GM19023 (cell line): ENCODE results near the gene FYB2.

ENCODE experiments used
- ATAC-seq: cut with Tn5 transposase; IDR thresholded peaks from one replicate; pipeline ENCODE4 v1.9.1; 2021; ENCODE audit warnings: mild to moderate bottlenecking, moderate library complexity; ENCODE audit not compliant: unreplicated experiment

FYB2 gene, protein sequence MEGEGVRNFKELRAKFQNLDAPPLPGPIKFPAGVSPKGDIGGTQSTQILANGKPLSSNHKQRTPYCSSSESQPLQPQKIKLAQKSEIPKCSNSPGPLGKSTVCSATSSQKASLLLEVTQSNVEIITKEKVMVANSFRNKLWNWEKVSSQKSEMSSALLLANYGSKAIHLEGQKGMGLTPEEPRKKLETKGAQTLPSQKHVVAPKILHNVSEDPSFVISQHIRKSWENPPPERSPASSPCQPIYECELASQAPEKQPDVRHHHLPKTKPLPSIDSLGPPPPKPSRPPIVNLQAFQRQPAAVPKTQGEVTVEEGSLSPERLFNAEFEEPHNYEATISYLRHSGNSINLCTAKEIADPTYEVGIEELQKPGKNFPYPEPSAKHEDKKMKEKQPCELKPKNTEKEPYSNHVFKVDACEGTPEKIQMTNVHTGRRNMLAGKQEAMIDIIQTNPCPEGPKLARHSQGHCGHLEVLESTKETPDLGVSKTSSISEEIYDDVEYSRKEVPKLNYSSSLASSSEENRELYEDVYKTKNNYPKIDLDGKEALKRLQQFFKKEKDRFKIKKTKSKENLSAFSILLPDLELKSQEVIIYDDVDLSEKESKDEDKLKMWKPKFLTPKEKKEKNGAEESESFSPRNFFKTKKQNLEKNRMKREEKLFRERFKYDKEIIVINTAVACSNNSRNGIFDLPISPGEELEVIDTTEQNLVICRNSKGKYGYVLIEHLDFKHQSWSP

DNA sequence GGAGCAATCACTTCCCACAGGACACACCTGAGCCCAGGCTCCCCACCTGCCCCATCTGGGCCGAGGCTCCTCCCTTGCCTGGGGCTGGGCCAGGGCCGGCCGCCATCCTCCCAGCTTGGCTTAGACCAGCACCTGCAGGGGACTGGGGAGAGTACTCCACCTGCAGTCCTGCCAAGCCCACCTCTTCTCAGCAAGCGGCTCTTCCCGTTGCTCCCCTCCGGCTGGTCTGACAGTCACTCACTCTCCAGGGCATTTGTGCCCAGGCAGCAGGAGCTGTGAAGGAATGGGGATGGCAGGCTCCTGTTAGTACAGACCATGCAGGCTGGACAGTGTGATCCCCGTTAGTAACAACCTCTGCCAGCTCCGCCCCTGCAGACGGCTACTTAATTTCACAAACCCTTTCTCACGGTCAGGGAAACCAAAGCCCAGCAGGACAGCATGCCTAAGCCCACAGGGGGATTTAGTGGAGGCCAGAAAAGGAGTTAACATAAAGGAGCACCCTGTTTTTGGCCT, at the start of gene FYB2:
TSS of gene FYB2 (minus strand) at position 18 of the 513 bp plus-strand sequence. CDS start 114 bp downstream, outside the sequence.
- ATAC-seq, result no peak

DNA sequence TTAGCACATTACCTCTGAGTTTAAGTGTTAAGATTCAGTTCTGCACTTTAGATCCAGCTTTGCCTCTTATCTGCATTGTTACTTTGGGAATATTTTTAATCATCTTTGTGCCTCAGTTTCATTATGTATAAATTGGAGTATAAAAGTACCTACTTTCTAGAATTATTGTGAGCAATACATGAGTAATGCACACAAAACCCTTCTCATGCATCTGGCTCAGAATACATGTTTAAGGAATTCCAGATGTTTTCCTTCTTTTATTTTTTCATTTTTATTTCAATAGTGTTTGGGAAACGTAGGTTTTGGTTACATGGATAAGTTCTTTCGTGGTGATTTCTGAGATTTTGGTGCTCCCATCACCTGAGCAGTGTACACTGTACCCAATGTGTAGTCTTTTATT, 49.6 kb upstream of the FYB2 start:
- no peak for ATAC-seq

DNA sequence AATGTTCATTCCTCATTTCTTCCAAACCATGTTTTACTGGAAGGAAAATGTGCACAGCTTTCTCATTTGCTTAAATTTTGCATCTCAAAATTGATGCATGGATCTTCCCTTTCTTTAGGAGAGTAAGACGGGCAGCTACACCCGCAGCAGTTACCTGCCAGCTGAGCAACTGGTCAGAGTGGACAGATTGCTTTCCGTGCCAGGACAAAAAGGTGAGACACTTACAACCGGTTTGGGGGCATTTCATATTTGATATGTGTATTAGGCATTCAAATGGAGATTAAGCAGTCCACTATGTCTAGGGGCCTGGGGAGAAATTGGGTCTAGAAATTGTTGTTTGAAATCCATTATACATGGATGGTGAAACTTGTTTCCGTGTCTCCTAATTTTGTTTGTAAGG, 48.3 kb upstream of the FYB2 start:
- no peak for ATAC-seq

DNA sequence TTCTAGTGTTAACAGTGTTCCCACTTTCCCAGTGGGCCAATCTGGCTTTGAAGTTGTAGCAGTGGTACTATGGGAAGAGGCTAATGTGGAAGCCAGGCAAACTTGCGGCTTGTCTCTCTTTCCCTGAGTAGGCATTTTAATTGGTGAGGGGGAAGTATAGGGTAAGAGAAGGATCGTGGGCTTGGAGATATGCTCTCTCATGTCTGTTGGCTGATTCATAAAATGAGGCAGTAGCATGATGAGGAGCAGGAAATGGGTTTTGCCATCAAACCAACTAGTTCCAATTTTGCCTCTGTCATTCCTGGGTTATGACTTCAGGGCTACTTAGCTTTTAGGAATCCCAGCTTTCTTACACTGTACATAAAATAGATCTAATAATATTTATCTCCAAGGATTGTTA, 47.5 kb upstream of the FYB2 start:
- ATAC-seq, result no peak

DNA sequence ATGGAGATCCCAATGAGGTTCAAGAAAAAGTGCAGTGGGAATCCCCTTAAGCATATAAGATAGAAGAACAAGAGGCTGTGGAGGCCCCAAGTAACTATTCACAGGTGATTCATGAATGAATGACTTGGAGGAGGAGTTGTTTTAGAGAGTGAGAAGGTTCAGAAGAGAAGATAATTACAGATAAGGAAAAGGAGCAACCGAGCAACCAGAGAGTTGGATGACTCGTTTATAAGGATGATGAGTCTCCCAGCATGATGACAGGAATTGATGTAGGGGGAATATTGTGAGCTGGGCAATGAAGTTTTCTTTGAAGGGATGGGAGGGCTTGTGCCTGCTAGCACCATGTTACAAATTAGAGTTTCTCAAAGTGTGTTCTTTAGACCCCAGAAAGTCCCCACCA, 45.2 kb upstream of the FYB2 start:
- no peak for ATAC-seq

DNA sequence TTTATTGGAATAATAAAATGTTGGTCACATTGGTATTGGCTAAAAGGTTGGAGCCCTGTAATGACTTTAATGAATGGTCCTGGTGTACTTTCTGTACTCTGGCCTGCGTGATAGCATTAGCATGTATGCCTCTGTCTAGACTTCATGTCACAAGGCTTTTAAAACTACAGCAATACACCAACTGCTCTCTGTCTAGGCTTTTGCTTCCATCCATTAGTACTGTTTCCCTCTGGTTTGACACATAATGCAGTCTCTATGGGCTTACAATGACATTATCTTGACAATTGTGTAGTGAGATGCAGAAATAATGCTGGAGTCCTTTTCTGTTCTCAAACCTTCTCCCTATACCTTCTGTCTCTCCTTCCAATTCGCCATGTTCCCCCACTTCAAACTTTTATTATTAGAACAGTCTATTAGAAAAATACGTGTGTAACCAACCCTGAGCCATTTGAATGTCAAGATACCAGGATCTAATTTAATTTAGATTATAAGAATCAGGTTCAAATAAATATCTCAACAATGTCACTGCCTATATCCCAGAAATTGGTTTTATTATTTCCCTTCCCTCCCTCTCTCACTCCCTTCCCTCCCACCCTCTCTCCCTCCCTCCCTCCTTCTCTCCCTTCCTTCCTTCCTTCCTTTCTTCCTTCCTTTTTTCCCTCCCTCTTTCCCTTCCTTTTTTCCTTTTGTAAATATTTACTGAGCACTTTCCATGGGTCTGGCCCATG, 44.2 kb upstream of the FYB2 start:
- no peak for ATAC-seq

DNA sequence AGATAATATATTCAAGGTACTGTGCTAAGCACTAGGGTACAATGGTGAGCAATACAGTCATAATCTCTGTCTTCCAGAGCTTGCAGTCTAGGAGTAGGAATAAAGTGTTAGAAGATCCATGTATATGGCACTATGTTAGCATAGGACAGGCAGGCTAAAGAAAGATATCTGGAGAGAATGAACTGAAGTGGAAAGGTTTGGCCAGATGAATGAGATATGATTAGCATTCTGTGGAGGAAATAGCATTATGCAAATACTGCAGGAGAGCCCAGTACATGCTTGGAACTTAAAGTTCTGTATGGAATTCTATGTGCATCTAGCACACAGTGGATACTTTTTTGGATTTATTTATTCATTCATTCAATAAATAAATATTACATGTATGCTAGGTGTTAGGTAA, 40.1 kb upstream of the FYB2 start:
- no peak for ATAC-seq

DNA sequence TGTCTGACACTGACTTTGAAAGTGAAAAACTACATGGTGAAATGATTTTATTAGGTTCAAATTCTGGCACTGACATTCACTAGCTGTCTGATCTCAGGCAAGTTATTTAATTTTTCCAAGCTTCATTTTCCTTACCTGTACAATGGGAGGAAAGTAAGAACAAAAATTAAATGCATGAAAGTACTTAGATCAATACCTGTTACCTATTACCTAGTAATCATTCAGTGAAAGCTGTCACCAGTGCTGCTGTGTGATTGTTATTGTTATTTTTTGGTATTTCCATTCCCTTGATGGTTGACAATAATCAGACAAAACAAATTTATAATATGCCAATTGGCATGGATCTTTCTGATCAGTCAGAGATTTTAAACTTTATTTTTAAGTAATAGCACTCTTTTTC, 37.0 kb upstream of the FYB2 start:
- ATAC-seq, result no peak

DNA sequence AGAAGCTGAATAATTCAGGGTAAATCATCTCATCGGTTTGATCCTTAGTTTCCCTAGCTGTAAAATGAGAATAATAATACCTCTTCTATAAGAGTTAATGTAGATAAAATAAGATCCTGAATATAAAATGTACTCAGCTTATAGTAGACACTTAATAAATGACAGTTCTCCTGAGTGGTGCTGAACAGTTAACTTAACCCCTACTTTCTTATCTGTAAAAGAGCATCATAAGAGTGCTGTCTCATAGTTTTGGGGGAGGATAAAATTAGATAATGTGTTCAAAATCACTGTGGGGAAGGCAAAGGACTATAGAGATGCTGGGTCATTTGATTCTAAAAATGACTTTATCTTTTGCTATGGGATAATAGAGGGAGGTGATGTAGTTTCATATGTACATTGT, 36.0 kb upstream of the FYB2 start:
- no peak for ATAC-seq

DNA sequence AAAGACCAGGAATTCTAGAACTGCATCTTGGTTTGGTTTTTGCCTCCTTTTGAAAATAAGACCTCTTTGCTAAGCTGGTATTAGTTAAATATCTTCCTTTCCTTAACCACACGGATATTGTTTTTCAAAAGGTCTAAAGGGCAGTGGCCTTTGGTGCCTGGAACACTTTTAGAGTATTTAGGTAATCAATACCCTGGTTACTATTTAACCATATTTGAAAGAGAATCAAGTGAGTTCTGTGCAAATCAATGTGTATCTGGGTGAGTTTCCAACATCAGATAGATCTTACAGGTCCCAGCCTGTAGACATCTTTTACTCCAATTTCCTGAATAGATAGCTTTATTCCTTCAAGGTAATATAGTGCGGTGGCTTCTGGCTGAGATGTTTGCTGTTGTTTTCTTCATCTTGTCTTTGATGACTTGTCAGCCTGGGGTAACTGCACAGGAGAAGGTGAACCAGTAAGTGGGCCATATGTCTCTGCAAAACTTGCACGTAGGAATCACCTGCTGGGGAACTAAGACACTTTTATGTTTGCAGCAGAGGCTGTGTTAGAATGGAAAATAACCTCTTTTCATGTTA, 35.4 kb upstream of the FYB2 start, which contains the start of gene C8A:
TSS of gene C8A (plus strand) at position 277 of the 579 bp plus-strand sequence. CDS start at position 382, 105 bp downstream.
- no peak for ATAC-seq

DNA sequence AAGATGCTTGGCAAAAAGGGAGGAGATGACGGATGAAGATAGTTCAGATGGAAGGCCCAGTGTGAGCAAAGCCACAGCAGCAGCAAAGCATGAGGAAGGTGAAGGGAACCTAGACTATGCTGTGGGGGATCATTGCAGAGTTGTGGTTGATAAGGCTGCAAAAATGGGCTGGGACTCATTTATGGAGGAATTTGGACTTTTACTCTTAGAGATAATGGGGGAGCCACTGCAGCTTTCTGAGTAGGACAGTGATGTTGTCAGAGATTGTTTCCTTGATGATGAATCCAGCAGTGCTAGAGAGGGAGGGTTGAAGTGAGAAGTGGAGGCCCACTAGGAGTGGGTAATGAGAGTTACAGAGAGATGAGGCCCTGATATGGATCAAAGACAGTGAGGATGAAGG, 33.3 kb upstream of the FYB2 start:
- no peak for ATAC-seq

DNA sequence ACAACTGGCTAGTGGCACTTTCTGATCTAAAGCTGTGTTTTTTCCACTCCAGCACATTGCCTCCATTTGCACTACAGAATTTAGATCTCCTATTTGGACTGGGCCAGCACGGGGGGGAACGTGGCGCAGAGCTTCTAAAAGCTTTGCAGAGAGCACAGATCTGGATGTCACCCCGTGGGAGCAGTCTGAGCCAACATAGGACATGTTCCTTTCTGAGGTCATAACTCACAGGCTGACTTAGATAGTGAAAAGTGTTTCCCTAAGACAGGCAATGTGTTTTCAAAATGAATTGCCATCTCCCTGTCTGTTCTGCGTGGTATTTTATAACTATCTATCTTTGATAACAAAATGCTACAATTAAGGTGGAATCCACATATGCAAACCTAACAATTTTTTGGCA, 31.7 kb upstream of the FYB2 start:
- no peak for ATAC-seq

DNA sequence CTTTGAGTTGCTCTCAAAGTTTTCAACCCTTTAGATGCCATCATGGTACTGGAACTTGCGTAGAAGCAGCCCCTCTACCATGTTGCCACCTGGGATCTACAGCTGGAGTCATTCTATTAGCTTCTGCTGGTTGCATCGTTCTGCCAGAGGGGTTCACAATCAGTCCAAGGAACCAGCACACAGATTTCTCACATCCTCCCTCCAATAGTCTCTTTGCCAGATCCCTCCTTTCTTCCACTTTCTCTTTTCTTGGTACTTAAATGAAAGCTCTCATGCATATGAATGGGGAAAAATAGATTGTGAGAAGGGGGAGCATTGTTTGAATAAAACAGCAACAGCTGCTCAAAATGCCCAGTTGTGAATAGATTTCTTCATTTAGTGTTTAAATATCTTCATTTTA, 31.2 kb upstream of the FYB2 start:
- ATAC-seq, result no peak

DNA sequence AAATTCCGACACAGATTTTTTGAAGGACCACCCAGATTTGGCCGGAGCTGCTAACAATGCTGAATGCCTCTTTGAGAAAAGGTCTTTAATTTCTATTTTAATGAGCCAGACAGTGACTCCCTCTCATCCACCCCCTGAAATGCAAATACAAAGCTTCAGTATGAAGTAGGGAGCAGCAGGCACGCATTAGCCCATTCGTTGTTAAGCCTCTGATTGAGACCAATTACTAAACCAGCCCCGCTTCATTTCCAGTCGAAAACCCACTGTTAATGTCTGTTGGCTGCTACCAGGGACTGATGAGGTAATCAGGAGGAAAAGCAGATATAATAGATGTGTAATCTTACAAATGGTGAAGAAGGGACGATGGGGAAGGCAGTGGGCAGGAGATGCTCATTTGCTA, 30.5 kb upstream of the FYB2 start:
- ATAC-seq, result no peak

DNA sequence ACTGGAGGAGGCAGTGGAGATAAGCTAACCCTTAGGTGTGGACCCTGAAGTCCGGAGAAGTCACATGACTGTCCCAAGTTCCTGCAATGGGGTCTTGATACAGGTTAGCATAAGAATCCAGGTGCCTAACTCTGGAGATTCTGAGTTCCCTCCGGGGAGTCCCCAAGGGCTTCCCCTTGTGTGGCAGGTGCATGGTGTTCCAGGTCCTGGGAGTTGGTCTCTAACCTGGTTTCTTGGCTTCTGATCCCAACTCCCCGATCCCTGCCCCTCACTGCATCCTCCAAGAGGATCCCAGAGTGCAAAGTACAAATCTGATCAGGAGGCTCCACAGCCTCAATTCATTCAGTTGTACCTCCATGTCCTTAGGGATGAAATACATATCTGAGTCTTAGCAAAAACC, 26.1 kb upstream of the FYB2 start:
- no peak for ATAC-seq

DNA sequence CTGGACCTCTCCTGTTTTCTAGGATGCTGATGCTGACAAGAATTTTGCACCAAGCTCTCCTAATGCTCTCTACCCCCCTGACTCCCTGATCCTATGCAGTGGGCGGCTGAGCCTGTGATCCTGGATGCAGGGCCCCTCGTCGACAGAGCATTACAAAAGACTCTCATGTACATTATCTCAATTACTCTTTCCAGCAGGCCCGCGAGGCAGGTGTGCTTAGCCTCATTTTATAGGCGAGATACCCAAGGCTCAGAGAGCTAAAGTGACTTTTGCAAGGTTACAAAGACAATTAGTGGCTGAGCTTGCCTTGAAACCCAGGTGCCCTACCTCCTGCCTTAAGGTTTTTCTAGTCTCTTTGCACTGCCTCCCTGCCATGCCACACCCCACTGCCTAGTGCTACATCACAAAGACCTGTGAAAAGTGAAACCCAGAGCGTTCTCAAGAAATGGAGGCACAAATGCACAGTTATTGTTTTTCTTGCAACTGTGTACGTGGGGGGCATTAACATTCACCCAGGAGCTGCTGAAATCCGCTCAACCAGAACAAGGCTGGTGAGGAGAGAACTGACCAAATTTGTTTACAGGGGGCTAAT, 25.4 kb upstream of the FYB2 start:
- no peak for ATAC-seq

DNA sequence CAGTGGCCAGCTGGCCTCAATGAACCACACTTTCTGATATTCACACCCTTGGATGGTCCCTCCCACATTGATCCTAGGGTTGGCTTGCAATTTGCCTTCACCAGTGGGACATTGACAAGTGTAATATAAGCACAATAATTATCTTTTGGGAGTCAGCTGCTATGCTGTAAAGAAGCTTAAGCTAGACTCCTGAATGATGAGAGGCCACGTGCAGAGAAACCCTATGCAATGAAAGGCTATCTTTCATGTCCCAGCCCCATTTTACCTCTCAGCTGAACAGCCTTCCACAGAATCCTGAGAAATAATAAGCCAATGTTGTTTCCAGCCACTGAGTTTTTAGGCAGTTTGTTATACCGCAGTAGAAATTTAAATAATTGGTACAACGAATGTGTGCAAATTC, 24.3 kb upstream of the FYB2 start:
- ATAC-seq, result no peak

DNA sequence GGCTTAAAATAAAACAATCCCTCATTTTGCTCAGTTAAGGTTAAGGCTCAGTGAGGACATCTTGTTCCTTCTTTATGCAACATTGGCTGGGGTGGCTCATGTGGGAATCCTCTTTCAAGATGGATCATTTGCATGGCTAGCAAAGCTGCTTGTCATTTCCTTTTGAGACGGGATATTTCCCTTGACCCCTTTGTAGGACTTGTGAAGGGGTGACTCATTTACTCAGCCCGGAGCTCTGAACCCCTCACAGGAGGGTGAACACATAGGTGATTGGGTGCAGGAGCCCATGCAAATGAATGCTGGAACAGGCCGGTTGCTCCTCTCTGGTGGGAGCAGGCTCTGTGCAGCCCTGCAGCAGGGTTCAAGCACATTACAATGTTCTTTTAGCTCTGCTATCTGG, 19.6 kb upstream of the FYB2 start:
- ATAC-seq, result no peak

DNA sequence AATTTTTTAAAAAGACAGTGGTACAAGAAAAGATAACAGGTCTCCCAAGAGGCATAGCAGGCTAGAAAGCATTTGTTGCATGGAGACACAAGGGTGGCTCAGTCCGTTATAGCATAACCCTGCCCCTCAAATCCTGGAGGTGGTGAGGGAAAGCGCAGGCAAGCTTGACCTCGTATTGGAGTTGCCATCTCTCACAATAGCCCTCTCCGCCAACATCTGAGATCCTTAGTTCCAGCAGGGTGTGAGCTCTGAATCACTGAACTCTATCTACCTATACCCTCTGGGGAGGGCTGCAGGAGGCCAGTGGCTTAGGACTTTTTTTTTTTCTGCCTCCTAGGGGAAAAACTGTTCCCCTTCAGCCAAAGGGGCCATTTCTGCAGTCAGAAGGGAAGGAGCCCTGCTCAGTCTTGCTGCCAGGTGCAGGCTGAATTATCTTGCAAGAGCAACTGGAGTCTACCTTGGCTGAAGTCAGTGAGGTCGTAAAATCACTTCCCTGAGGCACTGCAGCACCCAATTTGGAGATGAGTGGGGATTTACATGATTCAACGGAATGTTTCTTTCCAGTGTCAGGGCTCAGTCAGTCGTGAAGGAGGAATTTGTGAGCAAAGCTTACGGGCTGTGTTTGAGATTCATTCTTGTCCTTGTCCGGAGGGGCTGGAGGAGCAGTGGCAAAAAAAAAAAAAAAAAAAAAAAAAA, 18.2 kb upstream of the FYB2 start:
- no peak for ATAC-seq

DNA sequence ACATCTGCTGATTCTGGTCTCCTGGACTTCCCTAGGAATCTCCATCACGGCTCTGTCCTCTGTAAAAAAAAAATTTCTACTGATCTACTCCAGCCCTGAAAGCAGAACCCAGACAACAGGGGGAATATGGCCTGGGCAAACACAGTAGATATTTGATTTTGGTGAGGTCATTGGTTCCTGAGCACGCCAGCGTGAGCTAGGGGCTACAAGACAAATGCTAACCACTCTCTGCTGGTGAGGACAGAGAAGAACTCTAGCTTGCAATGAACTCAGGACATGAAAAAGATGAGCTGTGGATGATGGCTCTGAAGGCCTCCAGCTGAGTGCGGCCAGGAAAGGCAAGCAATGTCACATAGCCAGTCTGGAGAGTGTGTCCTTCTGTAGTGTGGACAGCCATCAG, 17.2 kb upstream of the FYB2 start:
- no peak for ATAC-seq
